Limb (tissue), 2 donors: ENCODE data around the gene RNU1-3.
"Not testable (repeated sequence)": the region's sequence is repeated elsewhere in the genome, so short reads cannot be mapped to it uniquely, and the experiment has no call there.

Experiments
- DNase-seq, 2 donors: peaks; one replicate each; pipeline ENCODE4 v3.0.0-alpha.2; 2016; ENCODE audit errors: extremely low spot score in 2 of 2

Gene RNU1-3

DNA sequence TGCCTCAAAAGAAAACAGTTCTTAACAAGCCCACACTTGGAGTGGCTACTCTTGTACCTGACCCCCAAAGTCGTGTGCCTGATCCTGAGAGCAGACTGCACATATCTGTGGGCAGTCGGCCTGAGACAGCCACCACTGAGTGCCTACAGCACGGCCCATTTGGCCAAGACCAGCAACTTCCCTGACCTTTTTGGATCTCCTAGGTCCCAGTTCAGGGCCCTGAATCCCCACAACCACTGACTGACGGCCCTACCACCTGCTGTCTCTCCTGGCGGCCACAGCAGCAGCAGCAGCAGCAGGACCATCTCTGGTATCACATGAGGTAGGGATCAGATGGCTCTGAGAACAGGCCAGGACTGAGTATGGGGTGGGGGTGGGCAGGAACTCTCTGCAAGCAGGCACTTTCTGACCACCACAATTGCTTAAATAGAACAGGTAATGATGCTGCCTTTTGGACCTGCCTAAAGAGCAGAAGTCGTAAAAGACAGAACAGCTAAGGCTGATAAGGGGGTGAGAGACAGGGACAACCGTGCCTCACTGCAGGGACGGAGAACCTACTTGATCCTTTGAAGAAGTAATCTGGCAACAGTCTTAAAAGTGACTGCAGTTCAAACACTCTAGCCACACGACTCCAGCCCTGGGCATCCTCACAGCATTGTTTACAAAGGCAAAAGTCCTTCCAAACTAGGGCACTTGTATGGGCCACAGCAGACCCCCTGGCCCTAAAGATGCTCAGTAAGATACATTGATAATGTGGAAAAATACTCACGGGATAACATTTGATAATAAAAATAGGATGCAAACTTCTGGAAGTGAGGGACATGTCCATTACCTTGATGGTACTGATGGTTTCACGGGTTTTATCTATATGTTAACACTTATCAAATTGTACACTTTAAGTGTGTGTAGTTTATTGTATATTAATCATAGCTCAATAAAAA is 27.4 kb downstream of the RNU1-3 start:
- DNase-seq, result peak in 1 of 2 donors; percentile 52

GRCh38 chr1:16637941-16638778 is 28.6 kb downstream of the RNU1-3 start:
- DNase-seq, result not testable (repeated sequence)

- not testable (repeated sequence) for DNase-seq
These were observed 30.1 kb downstream of the RNU1-3 start for GRCh38 chr1:16636551-16637195.

- not testable (repeated sequence) for DNase-seq
These were observed 30.8 kb downstream of the RNU1-3 start for GRCh38 chr1:16635959-16636358.

- DNase-seq, result peak in 1 of 2 donors; percentile 27
These were observed 33.0 kb downstream of the RNU1-3 start for GRCh38 chr1:16633540-16634282.

DNA sequence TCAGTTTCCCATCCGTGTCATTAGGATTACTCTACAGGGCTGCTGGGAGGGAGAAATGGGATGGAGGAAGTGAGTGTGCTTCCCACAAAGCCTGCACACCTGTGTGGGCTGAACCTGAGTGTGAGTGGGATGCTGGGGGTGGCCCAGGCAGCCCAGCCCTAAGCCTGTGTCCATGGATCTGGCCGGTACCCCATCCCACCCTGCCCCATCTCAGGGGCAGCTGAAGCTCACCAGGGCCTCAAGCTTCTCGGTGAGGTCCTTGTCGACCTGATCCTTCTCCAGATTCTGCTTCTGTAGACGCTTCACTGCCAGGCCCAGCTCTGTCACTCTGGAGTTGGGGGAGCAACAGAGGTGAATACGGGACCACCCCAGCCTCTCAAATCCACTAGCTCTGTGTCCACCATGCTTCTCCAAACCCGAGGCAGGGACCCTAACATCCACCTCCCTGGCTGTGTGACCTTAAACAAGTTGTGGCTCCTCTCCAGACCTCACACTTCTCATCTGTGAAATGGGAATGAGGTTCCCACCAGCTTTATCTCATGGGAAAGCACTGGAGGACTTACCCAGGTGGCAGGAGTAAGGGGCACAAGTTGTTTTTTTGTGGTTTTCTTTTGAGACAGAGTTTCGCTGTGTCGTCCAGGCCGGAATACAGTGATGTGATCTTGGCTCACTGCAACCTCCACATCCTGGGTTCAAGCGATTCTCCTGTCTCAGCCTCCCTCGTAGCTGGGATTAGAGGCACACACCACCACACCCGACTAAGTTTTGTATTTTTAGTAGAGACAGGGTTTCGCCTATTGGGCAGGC is 34.5 kb downstream of the RNU1-3 start:
- not testable (repeated sequence) for DNase-seq

- peak in 1 of 2 donors; percentile 45 for DNase-seq
These were observed 35.3 kb downstream of the RNU1-3 start for GRCh38 chr1:16631248-16632043.

DNA sequence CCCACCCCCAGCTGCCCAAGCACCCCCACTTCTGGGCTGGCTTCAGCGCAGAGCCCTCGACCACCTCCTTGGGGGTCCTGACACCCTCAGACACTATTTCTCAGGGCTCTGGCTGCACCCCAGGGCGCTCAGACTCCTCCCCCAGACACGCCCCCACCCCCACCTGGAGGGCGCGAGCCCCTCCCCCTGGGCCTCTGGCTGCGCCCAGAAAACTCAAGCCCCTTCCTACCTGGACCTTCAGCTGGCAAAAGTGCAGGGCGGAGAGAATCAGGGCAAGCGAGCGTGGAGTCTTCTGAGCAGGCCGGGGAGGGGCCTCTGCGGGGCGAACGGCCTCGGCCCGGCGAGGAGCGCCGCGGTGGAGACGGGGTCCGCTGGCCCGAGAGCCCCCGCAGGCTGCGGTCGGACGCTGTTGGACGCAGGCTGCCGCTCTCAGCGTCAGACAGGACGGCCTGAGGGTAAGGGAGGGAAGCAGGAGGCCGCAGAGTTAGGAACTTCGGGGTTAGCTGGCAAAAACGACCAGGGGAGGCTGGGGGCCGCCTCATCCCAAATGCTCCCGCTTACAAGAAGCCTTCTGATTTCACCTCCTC is 36.0 kb downstream of the RNU1-3 start:
- peak in 1 of 2 donors; percentile 46 for DNase-seq

GRCh38 chr1:16629916-16630530 is 36.7 kb downstream of the RNU1-3 start:
- peak in 1 of 2 donors; percentile 44 for DNase-seq

DNA sequence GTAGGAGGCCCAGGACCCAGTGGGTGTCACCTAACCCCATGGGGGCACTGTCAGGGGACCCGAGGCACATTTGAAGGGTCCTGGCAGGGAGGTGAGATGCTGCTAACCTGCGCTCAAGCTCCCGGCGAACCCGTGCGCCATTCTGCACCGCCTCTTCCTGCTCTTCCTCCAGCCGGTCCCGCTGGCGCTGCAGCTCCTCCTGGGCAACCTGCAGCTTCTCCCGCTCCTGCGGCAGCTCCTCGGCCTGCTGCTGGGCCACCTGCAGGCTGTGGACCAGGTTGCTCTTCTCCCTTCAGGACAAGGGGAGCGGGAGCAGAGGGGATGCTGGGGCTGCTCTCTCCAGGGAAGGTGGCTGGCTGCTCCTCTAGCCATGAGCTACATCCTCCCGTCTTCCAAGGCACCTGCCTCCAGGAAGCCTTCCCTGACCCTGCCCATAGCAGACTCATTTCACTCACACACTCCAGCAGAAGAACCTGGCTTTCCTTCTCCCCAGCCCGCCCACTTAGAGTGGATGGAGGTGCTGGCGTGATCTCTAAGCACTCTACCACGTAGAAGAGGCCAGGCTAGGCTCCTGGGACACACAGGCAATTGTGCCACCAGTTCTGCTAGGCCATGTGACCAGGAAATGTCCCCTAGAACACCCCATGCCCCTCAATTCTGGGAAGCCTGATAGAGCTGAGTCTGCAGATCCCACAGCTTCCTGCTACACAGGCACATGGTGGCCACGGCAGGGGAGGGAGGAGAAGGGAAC is 38.2 kb downstream of the RNU1-3 start:
- DNase-seq, result peak in 1 of 2 donors; percentile 46

- not testable (repeated sequence) for DNase-seq
These were observed 40.3 kb downstream of the RNU1-3 start for GRCh38 chr1:16626409-16626983.

- peak in 1 of 2 donors; percentile 51 for DNase-seq
These were observed 41.0 kb downstream of the RNU1-3 start for GRCh38 chr1:16625497-16626408.

DNA sequence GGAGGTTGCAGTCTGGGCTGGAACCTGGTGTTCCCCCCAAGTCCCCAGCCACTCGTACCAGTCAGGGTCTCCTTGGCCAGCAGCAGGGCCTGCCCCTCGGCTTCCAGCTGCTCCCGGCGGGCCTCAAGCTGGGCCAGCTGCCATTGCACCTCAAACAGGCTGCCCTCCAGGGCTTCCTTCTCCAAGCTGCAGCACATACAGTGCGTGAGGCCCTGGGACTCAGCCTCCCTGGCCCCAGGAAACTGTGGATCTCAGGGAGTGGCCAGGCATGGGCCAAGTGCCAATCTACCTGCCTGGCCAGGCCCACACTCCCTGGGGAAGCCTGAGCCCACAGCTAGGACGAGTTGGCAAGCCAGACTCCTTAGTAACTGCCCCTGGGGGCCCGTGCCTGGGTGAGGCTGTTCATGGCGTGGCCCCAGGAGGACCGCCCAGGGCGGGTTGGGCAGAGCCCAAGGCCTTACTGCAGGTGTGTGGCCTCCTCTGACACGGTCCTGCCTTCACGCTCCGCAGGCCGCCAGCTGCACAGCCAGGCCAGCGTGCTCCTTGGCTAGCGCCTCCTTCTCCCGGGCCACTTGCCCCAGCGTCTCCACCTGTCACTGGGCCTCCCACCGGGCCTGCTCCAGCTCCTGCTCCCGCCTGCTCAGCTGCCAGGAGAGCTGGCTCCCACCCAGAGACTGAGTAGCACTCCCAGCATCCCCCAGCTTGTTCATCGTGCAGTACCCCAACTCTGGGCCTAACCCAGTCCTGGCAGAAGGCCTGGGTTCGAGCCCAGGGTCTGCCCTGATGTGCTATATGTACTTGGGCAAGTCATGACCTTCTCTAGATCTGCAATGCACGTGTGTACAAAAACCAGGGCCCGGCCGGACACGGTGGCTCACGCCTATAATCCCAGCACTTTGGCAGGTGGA is 42.7 kb downstream of the RNU1-3 start:
- peak in 1 of 2 donors; percentile 75 for DNase-seq

GRCh38 chr1:16623337-16623736 is 43.4 kb downstream of the RNU1-3 start:
- DNase-seq, result peak in 1 of 2 donors; percentile 41

DNA sequence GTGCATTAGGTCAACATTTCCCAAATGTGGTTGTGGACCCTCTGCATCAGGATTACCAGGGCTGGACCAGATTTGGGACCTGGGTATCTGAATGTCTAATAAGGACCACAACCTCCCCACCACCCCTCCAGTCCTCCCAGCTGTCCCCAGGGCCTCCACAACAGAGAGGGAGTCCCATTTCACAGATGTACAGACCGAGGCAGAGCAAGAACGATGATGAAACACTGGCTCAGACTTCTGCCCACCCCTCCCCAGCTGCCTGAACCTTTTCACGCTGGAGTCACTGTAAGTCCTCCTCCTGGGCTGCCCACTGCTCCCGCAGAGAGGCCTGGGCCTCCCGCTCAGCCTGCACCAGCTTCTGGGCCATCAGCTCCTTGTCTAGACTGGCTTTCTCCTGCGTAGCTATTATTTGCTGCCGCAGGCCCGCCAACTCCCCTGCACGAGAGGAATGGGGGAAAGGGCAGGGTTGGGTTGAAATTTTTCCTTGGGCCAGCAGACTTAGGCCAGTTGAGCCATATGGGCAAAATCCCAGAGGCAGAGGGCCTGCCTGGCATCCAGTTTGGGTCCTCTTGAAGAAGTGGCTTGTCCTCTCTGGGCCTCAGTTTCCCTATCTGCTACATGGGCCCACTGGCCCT is 45.0 kb downstream of the RNU1-3 start:
- DNase-seq, result peak in 1 of 2 donors; percentile 47
